ENCODE data around the gene RASA3.

RASA3 gene

GRCh38 chr13:113967729-113968462, 164.5 kb downstream of the RASA3 start:
- DNase-seq (ENCODE audit: low spot score) = no peak

GRCh38 chr13:113967206-113967720, 165.2 kb downstream of the RASA3 start:
- DNase-seq (ENCODE audit: low spot score) = no peak

DNA sequence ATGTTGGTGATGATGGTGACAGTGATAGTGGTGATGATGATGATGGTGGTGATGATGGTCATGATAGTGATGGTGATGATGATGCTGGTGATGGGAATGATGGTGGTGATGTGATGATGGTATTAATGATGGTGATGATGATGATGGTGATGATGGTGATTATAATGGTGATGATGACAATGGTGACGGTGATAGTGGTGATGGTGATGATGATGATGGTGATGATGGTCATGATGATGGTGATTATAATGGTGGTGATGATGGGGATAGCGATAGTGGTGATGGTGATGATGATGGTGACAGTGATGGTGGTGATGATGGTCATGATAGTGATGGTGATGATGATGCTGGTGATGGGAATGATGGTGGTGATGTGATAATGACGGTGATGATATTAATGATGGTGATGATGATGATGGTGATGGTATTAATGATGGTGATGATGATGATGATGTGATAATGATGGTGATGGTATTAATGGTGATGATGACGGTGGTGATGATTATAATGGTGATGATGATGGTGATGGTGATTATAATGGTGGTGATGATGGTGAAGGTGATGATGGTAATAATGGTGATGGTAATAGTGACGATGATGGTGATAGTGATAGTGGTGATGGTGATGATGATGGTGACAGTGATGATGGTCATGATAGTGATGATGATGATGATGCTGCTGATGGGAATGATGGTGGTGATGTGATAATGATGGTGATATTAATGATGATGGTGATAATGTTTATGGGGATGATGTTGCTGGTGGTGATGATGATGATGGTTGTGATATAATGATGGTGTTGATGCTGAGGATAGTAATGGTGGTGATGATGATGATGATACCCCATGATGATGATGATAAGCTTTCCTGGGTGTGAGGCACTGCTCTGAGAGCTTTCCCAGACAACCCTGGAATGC, 166.2 kb downstream of the RASA3 start:
- no peak for DNase-seq (ENCODE audit: low spot score)

DNA sequence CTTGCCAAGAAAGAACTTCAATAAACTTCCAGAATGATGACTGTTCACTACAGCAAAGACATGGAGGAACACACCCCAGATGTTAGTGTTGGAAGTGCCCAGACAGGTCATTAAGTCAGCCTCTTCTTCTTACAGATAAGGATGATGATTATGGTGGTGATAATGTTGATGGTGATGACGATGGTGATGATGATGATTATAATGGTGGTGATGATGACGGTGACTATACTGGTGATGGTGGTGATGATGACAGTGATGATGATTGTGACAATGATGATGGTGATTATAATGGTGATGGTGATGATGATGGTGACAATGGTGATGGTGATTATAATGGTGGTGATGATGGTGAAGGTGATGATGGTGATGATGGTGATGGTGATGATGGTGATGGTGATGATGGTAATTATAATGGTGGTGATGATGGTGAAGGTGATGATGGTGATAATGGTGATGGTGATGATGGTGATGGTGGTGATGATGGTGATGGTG, 167.0 kb downstream of the RASA3 start:
- no peak for DNase-seq (ENCODE audit: low spot score)

GRCh38 chr13:113964251-113964995, 168.0 kb downstream of the RASA3 start:
- DNase-seq (ENCODE audit: low spot score) = no peak

DNA sequence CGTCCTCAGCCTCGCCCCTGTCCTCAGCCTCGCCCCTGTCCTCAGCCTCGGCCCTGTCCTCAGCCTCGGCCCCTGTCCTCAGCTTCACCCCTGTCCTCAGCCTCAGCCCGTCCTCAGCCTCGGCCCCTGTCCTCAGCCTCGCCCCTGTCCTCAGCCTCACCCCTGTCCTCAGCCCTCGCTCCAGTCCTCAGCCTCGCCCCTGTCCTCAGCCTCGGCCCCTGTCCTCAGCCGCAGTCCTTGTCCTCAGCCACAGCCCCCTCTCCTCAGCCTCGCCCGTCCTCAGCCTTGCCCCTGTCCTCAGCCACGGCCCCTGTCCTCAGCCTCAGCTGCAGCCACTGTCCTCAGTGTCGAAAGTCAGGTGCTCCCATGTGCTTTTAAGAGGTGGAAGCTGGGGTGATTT, 169.0 kb downstream of the RASA3 start:
- no peak for DNase-seq (ENCODE audit: low spot score)

DNA sequence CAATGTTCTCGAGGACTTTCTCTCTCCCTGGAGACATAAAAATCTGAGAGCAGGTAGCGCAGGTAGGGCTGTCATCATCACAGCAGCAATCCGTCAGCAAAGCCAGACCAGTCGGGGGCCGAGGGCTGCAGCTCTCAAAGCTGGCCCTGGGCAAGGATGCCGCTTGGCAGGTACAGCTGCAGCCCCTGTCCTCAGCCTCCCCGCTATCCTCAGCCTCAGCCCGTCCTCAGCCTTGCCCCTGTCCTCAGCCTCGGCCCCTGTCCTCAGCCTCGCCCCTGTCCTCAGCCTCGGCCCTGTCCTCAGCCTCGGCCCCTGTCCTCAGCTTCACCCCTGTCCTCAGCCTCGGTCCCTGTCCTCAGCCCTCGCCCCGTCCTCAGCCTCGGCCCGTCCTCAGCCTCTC, 169.4 kb downstream of the RASA3 start:
- no peak for DNase-seq (ENCODE audit: low spot score)

- DNase-seq (ENCODE audit: low spot score) = no peak
These were observed 170.0 kb downstream of the RASA3 start for GRCh38 chr13:113962386-113962785.

GRCh38 chr13:113960276-113960948, 172.0 kb downstream of the RASA3 start:
- no peak for DNase-seq (ENCODE audit: low spot score)

GRCh38 chr13:113959198-113959597, 173.2 kb downstream of the RASA3 start:
- DNase-seq (ENCODE audit: low spot score) = no peak

DNA sequence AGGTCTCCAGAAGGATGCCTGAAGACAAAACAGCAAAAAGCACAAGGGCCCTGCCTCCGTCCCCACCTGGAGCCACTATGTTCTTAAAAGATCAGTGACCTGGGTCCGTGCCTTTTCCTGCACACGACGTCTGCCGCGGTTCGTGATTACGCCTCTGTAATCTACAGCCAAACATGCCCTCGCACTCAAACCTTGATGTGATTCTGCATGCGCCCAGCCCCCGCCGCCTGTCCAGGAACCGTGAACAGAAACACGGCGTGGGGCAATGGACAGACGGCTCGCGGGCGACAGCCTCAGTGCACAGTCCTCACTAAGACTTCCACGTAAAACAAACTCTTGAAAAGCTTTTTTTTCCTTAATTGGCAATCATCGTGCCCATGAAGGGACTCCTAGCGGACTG, 174.1 kb downstream of the RASA3 start:
- DNase-seq (ENCODE audit: low spot score) = no peak

- no peak for DNase-seq (ENCODE audit: low spot score)
These were observed 175.9 kb downstream of the RASA3 start for GRCh38 chr13:113956571-113956970.

DNA sequence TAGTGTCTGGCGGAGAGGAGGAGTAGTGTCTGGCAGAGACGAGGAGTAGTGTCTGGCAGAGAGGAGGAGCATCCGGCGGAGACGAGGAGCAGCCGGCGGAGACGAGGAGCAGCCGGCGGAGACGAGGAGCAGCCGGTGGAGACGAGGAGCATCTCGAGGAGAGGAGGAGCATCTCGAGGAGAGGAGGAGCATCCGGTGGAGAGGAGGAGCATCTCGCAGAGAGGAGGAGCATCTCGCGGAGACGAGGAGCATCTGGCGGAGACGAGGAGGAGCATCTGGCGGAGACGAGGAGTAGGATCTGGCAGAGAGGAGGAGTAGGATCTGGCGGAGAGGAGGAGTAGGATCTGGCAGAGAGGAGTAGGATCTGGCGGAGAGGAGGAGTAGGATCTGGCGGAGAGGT, 176.7 kb downstream of the RASA3 start:
- DNase-seq (ENCODE audit: low spot score) = no peak

GRCh38 chr13:113955235-113955634, 177.2 kb downstream of the RASA3 start:
- DNase-seq (ENCODE audit: low spot score) = no peak

DNA sequence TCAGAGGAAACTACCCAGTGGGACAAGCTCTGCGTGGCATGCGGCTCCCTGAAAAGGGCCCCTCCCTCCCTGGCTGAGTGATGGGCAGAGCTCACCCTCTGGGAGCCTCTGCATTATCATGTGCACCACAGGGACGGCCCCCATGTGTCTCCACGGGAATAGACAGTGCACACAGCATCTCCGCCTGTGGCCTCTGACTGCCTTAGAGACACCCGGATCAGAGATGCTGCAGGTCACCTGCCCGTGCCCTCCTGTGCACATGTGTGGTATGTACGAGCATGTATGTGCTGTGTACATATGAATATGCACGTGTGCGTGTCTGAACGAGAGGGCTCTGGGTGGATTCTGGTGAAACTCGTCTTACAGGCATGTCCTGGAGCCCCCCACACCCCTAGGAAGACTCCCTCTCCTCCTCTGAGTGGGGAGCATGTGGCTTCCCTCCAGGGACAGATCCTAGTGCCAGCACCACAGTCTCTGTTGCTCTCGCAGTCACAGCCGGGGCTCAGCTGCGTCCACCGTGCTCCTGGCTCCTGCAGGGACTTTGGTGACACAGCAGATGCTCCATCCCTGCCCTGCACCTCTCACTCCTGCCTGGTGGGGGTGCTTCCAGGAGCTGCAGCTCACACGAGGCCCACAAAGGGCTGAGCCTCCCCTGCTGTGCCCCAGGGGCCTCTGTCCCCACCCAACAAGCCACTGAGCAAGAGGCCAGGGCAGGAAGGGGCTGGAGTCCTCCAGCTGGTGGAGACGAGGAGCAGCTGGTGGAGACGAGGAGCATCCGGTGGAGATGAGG, 178.2 kb downstream of the RASA3 start:
- no peak for DNase-seq (ENCODE audit: low spot score)

DNA sequence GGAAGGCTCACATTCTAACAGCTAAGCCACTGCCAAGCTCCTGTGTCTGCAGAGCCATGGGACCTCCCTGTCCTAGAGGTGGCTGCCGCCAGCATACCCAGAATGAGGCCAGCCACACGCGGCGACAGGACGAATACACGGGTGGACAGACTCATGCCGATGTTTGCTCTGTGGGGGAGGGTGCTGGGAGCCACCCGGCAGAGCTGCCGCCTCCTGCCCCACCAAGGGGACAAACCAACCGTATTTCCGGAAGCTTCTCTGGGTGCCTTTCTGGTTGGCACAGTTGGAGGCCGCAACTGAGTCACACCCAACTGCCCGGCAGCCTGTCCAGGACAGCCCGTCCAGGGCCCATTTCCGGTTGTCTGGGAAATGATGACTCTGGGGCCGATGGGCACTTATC, 178.9 kb downstream of the RASA3 start:
- DNase-seq (ENCODE audit: low spot score) = no peak

GRCh38 chr13:113952983-113953520, 179.4 kb downstream of the RASA3 start:
- no peak for DNase-seq (ENCODE audit: low spot score)

- no peak for DNase-seq (ENCODE audit: low spot score)
These were observed 180.1 kb downstream of the RASA3 start for GRCh38 chr13:113952151-113952982.

DNA sequence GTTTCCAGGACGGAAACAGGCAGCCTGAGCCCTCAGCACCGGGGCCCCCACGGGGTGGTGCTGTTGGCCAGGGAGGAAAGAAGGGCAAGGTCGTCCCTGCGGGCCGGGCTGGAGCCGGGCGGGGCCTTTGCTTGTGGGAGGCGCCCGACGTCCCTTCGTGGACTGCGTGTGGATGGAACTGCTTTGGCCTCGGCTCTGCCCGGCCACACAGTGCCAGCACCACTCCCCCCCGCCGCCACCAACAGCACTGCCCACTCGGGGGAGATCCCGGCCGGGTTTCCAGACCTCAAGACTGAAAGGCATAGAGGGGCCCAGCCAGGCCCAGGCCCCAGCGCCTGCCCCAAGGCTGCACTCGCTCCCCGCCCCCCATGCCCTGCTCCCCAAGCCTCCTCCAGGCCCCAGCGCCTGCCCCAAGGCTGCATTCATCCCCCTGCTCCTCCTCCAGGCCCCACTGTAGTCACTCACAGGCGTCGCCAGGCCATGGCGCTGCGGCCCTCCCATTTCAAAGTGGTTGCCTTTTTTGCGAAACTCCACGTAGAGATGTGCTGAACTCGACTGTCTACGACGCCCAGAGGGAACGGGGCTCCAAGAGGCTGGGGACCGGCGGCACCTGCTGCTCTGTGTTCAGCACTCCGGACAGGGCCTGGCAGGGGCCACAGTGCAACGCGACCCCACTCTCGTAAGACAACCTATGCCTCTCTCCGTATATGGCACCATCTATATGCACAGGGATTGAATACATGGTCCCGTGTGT, 181.0 kb downstream of the RASA3 start:
- peak; percentile 93 for DNase-seq (ENCODE audit: low spot score)

Data from GM03348 (cell line).